SKM-1 (cell line): Measurements from ENCODE around the gene CXorf49B.
"Not testable (repeated sequence)": the region's sequence is repeated elsewhere in the genome, so short reads cannot be mapped to it uniquely, and the experiment has no call there.

ENCODE experiments used
- DNase-seq: peaks from one replicate; lab custom pipeline; 2025; ENCODE audit not compliant: unreplicated experiment; lab: John Stamatoyannopoulos, UW

The CXorf49B gene

GRCh38 chrX:71763049-71763448 lies at the start of gene CXorf49B:
TSS of gene CXorf49B (plus strand) at chrX:71763349. CDS start at chrX:71763424, 75 bp downstream.
- not testable (repeated sequence) for DNase-seq

GRCh38 chrX:71714064-71714463 lies 49.1 kb upstream of the CXorf49B start:
- DNase-seq = not testable (repeated sequence)

- not testable (repeated sequence) for DNase-seq
Observed at GRCh38 chrX:71715551-71715950, 47.6 kb upstream of the CXorf49B start.

GRCh38 chrX:71716323-71716722 lies 46.8 kb upstream of the CXorf49B start:
- DNase-seq = not testable (repeated sequence)

GRCh38 chrX:71718185-71718584 lies 45.0 kb upstream of the CXorf49B start, which contains the start of gene CXorf49:
TSS of gene CXorf49 (minus strand) at chrX:71718285. CDS start at chrX:71718151, 134 bp downstream.
- not testable (repeated sequence) for DNase-seq

- not testable (repeated sequence) for DNase-seq
Observed at GRCh38 chrX:71719195-71719594, 44.0 kb upstream of the CXorf49B start.

GRCh38 chrX:71720289-71720886 lies 42.8 kb upstream of the CXorf49B start:
- DNase-seq = not testable (repeated sequence)

- not testable (repeated sequence) for DNase-seq
Observed at GRCh38 chrX:71760688-71761281, 2.4 kb upstream of the CXorf49B start.

- DNase-seq = not testable (repeated sequence)
Observed at GRCh38 chrX:71764832-71765231, 1.7 kb downstream of the CXorf49B start.

- DNase-seq = not testable (repeated sequence)
Observed at GRCh38 chrX:71765613-71766012, 2.5 kb downstream of the CXorf49B start.

- not testable (repeated sequence) for DNase-seq
Observed at GRCh38 chrX:71767134-71767533, 4.0 kb downstream of the CXorf49B start.

- not testable (repeated sequence) for DNase-seq
Observed at GRCh38 chrX:71778322-71778721, 15.2 kb downstream of the CXorf49B start.

GRCh38 chrX:71782225-71782949 lies 19.2 kb downstream of the CXorf49B start:
- not testable (repeated sequence) for DNase-seq

- DNase-seq = not testable (repeated sequence)
Observed at GRCh38 chrX:71782950-71783299, 19.8 kb downstream of the CXorf49B start.

GRCh38 chrX:71783569-71784347 lies 20.6 kb downstream of the CXorf49B start:
- DNase-seq = not testable (repeated sequence)

GRCh38 chrX:71784348-71784983 lies 21.3 kb downstream of the CXorf49B start:
- DNase-seq = not testable (repeated sequence)

- not testable (repeated sequence) for DNase-seq
Observed at GRCh38 chrX:71806450-71806849, 43.3 kb downstream of the CXorf49B start.

GRCh38 chrX:71809886-71810285 lies 46.7 kb downstream of the CXorf49B start:
- no peak for DNase-seq

- no peak for DNase-seq
Observed at GRCh38 chrX:71814123-71814912, 51.2 kb downstream of the CXorf49B start.
